Liver (tissue), 9 donors: Measurements from ENCODE around the gene CIPC. TPM values are rescaled to one million over a fixed set of nuclear protein-coding genes. Genes with fewer than 3 reads are reported as not detected.

Experiments used
- DNase-seq: peaks from one replicate; pipeline ENCODE4 v3.0.0-alpha.2; 2017; ENCODE audit warnings: low spot score
- H3K27ac ChIP-seq, 2 donors: one replicate each; pipeline ENCODE4 v1.7.0; 2013; ENCODE audit warnings: inconsistent platforms in 2 of 2, low read length in 2 of 2, control low read depth in 1 of 2, low read depth in 1 of 2, mild to moderate bottlenecking in 1 of 2
- H3K27me3 ChIP-seq, 4 donors: one replicate each; pipeline versions ENCODE4 v1.6.1 to v1.7.0; 2013; ENCODE audit warnings: low read length in 3 of 4, inconsistent platforms in 1 of 4, mild to moderate bottlenecking in 1 of 4, moderate library complexity in 1 of 4; ENCODE audit not compliant: control insufficient read depth in 4 of 4, insufficient read depth in 4 of 4
- H3K36me3 ChIP-seq, 4 donors: one replicate each; pipeline versions ENCODE4 v1.6.1 to v1.7.0; 2013; ENCODE audit warnings: low read length in 3 of 4, mild to moderate bottlenecking in 3 of 4, low read depth in 1 of 4, moderate library complexity in 1 of 4; ENCODE audit not compliant: control insufficient read depth in 4 of 4, insufficient read depth in 3 of 4
- H3K4me1 ChIP-seq, 4 donors: one replicate each; pipeline versions ENCODE4 v1.6.1 to v1.7.0; 2013; ENCODE audit warnings: low read length in 3 of 4, mild to moderate bottlenecking in 3 of 4, moderate library complexity in 1 of 4; ENCODE audit not compliant: control insufficient read depth in 4 of 4, insufficient read depth in 4 of 4
- H3K4me3 ChIP-seq, 3 donors: one replicate each; pipeline versions ENCODE4 v1.6.1 to v1.7.0; 2013; ENCODE audit warnings: low read length in 3 of 3, control low read depth in 1 of 3, low read depth in 1 of 3, mild to moderate bottlenecking in 1 of 3
- H3K9ac ChIP-seq, 2 donors: one replicate each; pipeline ENCODE4 v1.7.0; 2013; ENCODE audit warnings: low read length in 2 of 2, mild to moderate bottlenecking in 2 of 2, moderate library complexity in 2 of 2, control low read depth in 1 of 2, low read depth in 1 of 2
- H3K9me3 ChIP-seq, 4 donors: one replicate each; pipeline versions ENCODE4 v1.6.1 to v1.7.0; 2013; ENCODE audit warnings: low read length in 3 of 4; ENCODE audit not compliant: control insufficient read depth in 4 of 4
- EGR1 ChIP-seq, 2 donors: IDR thresholded peaks; 2 replicates each; pipeline ENCODE4 v1.6.1; 2016 to 2018; ENCODE audit warnings: antibody characterized with exemption in 2 of 2, low read depth in 2 of 2
- FOXA1 ChIP-seq: IDR thresholded peaks from 2 replicates; pipeline ENCODE4 v1.6.1; 2016; ENCODE audit warnings: antibody characterized with exemption
- FOXA2 ChIP-seq: IDR thresholded peaks from 2 replicates; pipeline ENCODE4 v1.6.1; 2016; ENCODE audit warnings: antibody characterized with exemption
- GABPA ChIP-seq, 2 donors: IDR thresholded peaks in 1 of 2; conservative IDR thresholded peaks in 1 of 2; 2 replicates each; pipeline ENCODE4 v1.6.1; 2016; ENCODE audit warnings: antibody characterized with exemption in 2 of 2, mild to moderate bottlenecking in 1 of 2, moderate library complexity in 1 of 2
- HNF4A ChIP-seq, 2 donors: conservative IDR thresholded peaks; 2 replicates each; pipeline ENCODE4 v1.6.1; 2016; ENCODE audit warnings: antibody characterized with exemption in 2 of 2, mild to moderate bottlenecking in 2 of 2
- HNF4G ChIP-seq: IDR thresholded peaks from 2 replicates; pipeline ENCODE4 v1.6.1; 2016; ENCODE audit warnings: antibody characterized with exemption
- JUND ChIP-seq, 2 donors: IDR thresholded peaks; 2 replicates each; pipeline ENCODE4 v1.6.1; 2016; ENCODE audit warnings: antibody characterized with exemption in 2 of 2
- NR2F2 ChIP-seq: IDR thresholded peaks from 2 replicates; pipeline ENCODE4 v1.6.1; 2016; ENCODE audit warnings: antibody characterized with exemption
- RAD21 ChIP-seq, 2 donors: IDR thresholded peaks; 2 replicates each; pipeline ENCODE4 v1.6.1; 2016; ENCODE audit warnings: antibody characterized with exemption in 2 of 2, mild to moderate bottlenecking in 2 of 2
- RXRA ChIP-seq, 2 donors: IDR thresholded peaks; 2 replicates each; pipeline ENCODE4 v1.6.1; 2017 to 2018; ENCODE audit warnings: antibody characterized with exemption in 2 of 2, mild to moderate bottlenecking in 1 of 2
- SP1 ChIP-seq: IDR thresholded peaks from 2 replicates; pipeline ENCODE4 v1.6.1; 2018; ENCODE audit warnings: antibody characterized with exemption, mild to moderate bottlenecking
- TAF1 ChIP-seq: conservative IDR thresholded peaks from 2 replicates; pipeline ENCODE4 v1.6.1; 2016; ENCODE audit warnings: antibody characterized with exemption, mild to moderate bottlenecking
- YY1 ChIP-seq: IDR thresholded peaks from 2 replicates; pipeline ENCODE4 v1.6.1; 2016; ENCODE audit warnings: antibody characterized with exemption, mild to moderate bottlenecking
- WGBS: extraction: QIAGEN DNeasy Blood & Tissue Kit; methylation state at CpG from one replicate; pipeline ENCODE4 v1.1.7; 2013; 5-methylcytosine and 5-hydroxymethylcytosine counted together
- polyA plus RNA-seq, 2 donors: library from polyadenylated mRNA; stranded (reverse) in 1 of 2; unstranded in 1 of 2; fragments of 200-250 nt in 1 of 2; fragments of >200 nt in 1 of 2; fragmentation: Nextera tagmentation in 1 of 2; extraction: Ambion mirVana in 1 of 2; gene quantifications; one replicate each; pipeline versions ENCODE4 v1.2.1 to v1.2.3, GENCODE V29; 2013 to 2015
- total RNA-seq, 2 donors: library from RNA; depleted of rRNA; stranded (reverse); fragments of >200 nt; gene quantifications; one replicate each; pipeline ENCODE4 v1.2.3, GENCODE V29; 2014
- TF ChIP-seq, protein P1 (sequence below): IDR thresholded peaks from 2 replicates; pipeline ENCODE4 v1.6.1; 2016; ENCODE audit warnings: antibody characterized with exemption
- TF ChIP-seq, protein P2 (sequence below): IDR thresholded peaks from 2 replicates; pipeline ENCODE4 v1.6.1; 2016; ENCODE audit warnings: antibody characterized with exemption
- TF ChIP-seq, protein P3 (sequence below): IDR thresholded peaks from 2 replicates; pipeline ENCODE4 v1.6.1; 2016; ENCODE audit warnings: antibody characterized with exemption, mild to moderate bottlenecking
- TF ChIP-seq, protein P4 (sequence below): IDR thresholded peaks from 2 replicates; pipeline ENCODE4 v1.6.1; 2016; ENCODE audit warnings: antibody characterized with exemption
- TF ChIP-seq, protein P5 (sequence below): fragments of 150-350 bp; IDR thresholded peaks from 2 replicates; pipeline ENCODE4 v1.5.1; 2017; ENCODE audit warnings: improper control_type of control experiment, low read depth, low read length; ENCODE audit not compliant: missing input control
- donor health status: healthy.
- donor health status: healthy.
- donor health status: healthy.
- donor health status: healthy.
- donor health status: healthy.

Gene CIPC, protein sequence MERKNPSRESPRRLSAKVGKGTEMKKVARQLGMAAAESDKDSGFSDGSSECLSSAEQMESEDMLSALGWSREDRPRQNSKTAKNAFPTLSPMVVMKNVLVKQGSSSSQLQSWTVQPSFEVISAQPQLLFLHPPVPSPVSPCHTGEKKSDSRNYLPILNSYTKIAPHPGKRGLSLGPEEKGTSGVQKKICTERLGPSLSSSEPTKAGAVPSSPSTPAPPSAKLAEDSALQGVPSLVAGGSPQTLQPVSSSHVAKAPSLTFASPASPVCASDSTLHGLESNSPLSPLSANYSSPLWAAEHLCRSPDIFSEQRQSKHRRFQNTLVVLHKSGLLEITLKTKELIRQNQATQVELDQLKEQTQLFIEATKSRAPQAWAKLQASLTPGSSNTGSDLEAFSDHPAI
- 10 to 100 TPM in 1 of 2 donors, 1 to 10 TPM in 1; 6.7 to 17.8 TPM for total RNA-seq
- 1 to 10 TPM; 5.2 to 6.7 TPM for polyA plus RNA-seq

DNA sequence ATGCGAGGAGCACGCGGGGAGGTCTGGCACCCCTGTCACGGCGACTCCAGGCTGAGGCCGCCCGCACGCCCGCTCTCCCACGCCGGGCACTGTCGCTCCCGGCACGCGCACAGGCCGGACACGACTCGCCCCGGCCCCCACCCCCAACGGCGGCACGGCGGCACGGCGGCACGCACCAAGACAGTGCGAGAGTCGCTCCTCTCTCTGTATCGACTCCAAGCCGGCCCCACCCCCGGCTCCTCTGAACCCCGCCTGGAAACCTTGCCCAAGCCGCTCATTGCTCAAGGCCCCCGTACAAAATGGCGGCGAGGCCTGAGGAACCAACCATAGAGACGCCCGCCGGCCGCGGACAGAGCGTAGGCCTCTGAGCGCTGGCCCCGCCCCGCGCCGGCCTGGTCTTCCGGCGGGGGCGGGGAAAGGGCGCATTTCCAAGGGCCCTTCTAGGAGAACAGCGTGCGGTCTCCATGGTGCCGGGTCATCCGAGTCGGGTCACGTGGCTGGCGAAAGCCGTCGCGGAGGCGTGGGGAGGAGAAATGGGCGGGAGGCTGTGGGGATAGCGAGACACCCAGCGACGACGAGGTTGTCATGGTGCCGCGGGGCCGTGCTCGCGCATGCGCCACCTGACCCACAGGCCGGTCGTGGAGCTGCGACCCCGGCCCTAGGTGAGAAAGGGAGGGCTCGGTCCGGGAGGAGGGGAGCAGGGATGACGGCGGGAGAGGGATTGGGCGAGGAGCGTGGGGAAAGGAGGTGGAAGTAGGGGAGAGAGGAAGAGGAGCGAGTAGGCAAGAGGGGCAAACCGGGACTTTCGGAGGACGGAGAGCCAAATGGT, at the start of gene CIPC:
TSS of gene CIPC (plus strand) at position 559 of the 829 bp plus-strand sequence. CDS start 7,451 bp downstream, outside the sequence.
- peak; percentile 98 for DNase-seq
- Histone ChIP-seq H3K9me3 (no peaks in the 10 kb centered on the region), H3K4me1 (peaks cover 6 to 24% (median 13%) of the 10 kb centered on the region in 4 donors), H3K27me3 (no peaks in the 10 kb centered on the region), H3K27ac (peak within 1 kb of the TSS; percentile 98 to 100), H3K9ac (peak within 1 kb of the TSS; percentile 96 to 99), H3K36me3 (no peaks in the 10 kb centered on the region), H3K4me3 (peak within 1 kb of the TSS; percentile 67 to 85 (median 84))
- WGBS, result under 1% methylated on average over 87 of the region's 87 CpGs
- TF ChIP-seq, protein P1, sequence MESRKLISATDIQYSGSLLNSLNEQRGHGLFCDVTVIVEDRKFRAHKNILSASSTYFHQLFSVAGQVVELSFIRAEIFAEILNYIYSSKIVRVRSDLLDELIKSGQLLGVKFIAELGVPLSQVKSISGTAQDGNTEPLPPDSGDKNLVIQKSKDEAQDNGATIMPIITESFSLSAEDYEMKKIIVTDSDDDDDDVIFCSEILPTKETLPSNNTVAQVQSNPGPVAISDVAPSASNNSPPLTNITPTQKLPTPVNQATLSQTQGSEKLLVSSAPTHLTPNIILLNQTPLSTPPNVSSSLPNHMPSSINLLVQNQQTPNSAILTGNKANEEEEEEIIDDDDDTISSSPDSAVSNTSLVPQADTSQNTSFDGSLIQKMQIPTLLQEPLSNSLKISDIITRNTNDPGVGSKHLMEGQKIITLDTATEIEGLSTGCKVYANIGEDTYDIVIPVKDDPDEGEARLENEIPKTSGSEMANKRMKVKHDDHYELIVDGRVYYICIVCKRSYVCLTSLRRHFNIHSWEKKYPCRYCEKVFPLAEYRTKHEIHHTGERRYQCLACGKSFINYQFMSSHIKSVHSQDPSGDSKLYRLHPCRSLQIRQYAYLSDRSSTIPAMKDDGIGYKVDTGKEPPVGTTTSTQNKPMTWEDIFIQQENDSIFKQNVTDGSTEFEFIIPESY, result peak; percentile 31
- TF ChIP-seq HNF4A (conservative IDR thresholded peaks at IDR 0.05) (peak; percentile 4 to 50), FOXA2 (no peak), HNF4G (no peak), EGR1 (IDR thresholded peaks at IDR 0.05; ENCODE audit: low read depth in 2 of 2) (peak; percentile 93 to 94), SP1 (peak; percentile 90), RAD21 (IDR thresholded peaks at IDR 0.05) (peak in 1 of 2 donors; percentile 9), GABPA (IDR thresholded peaks at IDR 0.05 in 1 of 2, conservative IDR thresholded peaks at IDR 0.05 in 1 of 2) (peak; percentile 54 to 84), RXRA (IDR thresholded peaks at IDR 0.05) (peak; percentile 36 to 63), JUND (IDR thresholded peaks at IDR 0.05) (peak; percentile 51 to 56), YY1 (peak; percentile 99), NR2F2 (peak; percentile 36), TAF1 (no peak), FOXA1 (no peak)
- TF ChIP-seq, protein P2, sequence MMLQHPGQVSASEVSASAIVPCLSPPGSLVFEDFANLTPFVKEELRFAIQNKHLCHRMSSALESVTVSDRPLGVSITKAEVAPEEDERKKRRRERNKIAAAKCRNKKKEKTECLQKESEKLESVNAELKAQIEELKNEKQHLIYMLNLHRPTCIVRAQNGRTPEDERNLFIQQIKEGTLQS, result peak; percentile 36
- TF ChIP-seq, protein P3, sequence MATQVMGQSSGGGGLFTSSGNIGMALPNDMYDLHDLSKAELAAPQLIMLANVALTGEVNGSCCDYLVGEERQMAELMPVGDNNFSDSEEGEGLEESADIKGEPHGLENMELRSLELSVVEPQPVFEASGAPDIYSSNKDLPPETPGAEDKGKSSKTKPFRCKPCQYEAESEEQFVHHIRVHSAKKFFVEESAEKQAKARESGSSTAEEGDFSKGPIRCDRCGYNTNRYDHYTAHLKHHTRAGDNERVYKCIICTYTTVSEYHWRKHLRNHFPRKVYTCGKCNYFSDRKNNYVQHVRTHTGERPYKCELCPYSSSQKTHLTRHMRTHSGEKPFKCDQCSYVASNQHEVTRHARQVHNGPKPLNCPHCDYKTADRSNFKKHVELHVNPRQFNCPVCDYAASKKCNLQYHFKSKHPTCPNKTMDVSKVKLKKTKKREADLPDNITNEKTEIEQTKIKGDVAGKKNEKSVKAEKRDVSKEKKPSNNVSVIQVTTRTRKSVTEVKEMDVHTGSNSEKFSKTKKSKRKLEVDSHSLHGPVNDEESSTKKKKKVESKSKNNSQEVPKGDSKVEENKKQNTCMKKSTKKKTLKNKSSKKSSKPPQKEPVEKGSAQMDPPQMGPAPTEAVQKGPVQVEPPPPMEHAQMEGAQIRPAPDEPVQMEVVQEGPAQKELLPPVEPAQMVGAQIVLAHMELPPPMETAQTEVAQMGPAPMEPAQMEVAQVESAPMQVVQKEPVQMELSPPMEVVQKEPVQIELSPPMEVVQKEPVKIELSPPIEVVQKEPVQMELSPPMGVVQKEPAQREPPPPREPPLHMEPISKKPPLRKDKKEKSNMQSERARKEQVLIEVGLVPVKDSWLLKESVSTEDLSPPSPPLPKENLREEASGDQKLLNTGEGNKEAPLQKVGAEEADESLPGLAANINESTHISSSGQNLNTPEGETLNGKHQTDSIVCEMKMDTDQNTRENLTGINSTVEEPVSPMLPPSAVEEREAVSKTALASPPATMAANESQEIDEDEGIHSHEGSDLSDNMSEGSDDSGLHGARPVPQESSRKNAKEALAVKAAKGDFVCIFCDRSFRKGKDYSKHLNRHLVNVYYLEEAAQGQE, result peak; percentile 80
- TF ChIP-seq, protein P4, sequence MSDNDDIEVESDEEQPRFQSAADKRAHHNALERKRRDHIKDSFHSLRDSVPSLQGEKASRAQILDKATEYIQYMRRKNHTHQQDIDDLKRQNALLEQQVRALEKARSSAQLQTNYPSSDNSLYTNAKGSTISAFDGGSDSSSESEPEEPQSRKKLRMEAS, result peak; percentile 31
- TF ChIP-seq, protein P5, sequence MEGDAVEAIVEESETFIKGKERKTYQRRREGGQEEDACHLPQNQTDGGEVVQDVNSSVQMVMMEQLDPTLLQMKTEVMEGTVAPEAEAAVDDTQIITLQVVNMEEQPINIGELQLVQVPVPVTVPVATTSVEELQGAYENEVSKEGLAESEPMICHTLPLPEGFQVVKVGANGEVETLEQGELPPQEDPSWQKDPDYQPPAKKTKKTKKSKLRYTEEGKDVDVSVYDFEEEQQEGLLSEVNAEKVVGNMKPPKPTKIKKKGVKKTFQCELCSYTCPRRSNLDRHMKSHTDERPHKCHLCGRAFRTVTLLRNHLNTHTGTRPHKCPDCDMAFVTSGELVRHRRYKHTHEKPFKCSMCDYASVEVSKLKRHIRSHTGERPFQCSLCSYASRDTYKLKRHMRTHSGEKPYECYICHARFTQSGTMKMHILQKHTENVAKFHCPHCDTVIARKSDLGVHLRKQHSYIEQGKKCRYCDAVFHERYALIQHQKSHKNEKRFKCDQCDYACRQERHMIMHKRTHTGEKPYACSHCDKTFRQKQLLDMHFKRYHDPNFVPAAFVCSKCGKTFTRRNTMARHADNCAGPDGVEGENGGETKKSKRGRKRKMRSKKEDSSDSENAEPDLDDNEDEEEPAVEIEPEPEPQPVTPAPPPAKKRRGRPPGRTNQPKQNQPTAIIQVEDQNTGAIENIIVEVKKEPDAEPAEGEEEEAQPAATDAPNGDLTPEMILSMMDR, result no peak
